H9 (cell line): Measurements from ENCODE around the gene RPS14. TPM values are rescaled to one million over a fixed set of nuclear protein-coding genes. Genes with fewer than 3 reads are reported as not detected.

Experiments
- DNase-seq: peaks from one replicate; pipeline ENCODE4 v3.0.0-alpha.2; 2017
- H2AFZ ChIP-seq: one replicate; pipeline ENCODE4 v1.6.1; 2013; ENCODE audit warnings: mild to moderate bottlenecking, low read length, control low read depth, moderate library complexity
- H2AK5ac ChIP-seq: 2 replicates; pipeline ENCODE4 v1.6.1; 2013; ENCODE audit warnings: low read length, control low read depth, mixed read lengths; ENCODE audit not compliant: insufficient read length
- H2BK120ac ChIP-seq: one replicate; pipeline ENCODE4 v1.6.1; 2013; ENCODE audit warnings: low read depth, mild to moderate bottlenecking, low read length, control low read depth, inconsistent platforms; ENCODE audit not compliant: poor library complexity, severe bottlenecking
- H2BK12ac ChIP-seq: 2 replicates; pipeline ENCODE4 v1.6.1; 2013; ENCODE audit warnings: low read length, control low read depth, mixed read lengths, low read depth; ENCODE audit not compliant: insufficient read length
- H2BK15ac ChIP-seq: 2 replicates; pipeline ENCODE4 v1.6.1; 2013; ENCODE audit warnings: low read depth, low read length, control low read depth
- H2BK20ac ChIP-seq: one replicate; pipeline ENCODE4 v1.6.1; 2013; ENCODE audit warnings: low read depth, mild to moderate bottlenecking, low read length, control low read depth, inconsistent platforms; ENCODE audit not compliant: poor library complexity, severe bottlenecking
- H2BK5ac ChIP-seq: 2 replicates; pipeline ENCODE4 v1.6.1; 2013; ENCODE audit warnings: low read length, control low read depth, mixed read lengths; ENCODE audit not compliant: insufficient read length
- H3K14ac ChIP-seq: 2 replicates; pipeline ENCODE4 v1.6.1; 2013; ENCODE audit warnings: low read length, control low read depth; ENCODE audit not compliant: insufficient read depth
- H3K18ac ChIP-seq: 2 replicates; pipeline ENCODE4 v1.6.1; 2013; ENCODE audit warnings: low read depth, mild to moderate bottlenecking, mixed read lengths, low read length, control low read depth; ENCODE audit not compliant: insufficient read length
- H3K23ac ChIP-seq: 2 replicates; pipeline ENCODE4 v1.6.1; 2013; ENCODE audit warnings: low read length, control low read depth, mixed read lengths, low read depth; ENCODE audit not compliant: insufficient read length
- H3K23me2 ChIP-seq: 2 replicates; pipeline ENCODE4 v1.6.1; 2013; ENCODE audit warnings: low read depth, mild to moderate bottlenecking, mixed read lengths, low read length, control low read depth; ENCODE audit not compliant: insufficient read length, poor library complexity, severe bottlenecking
- H3K27ac ChIP-seq: 2 replicates; pipeline ENCODE4 v1.5.1; 2013; ENCODE audit warnings: low read length, control low read depth, mixed read lengths, low read depth; ENCODE audit not compliant: insufficient read length
- H3K27me3 ChIP-seq: 2 replicates; pipeline ENCODE4 v1.6.1; 2013; ENCODE audit warnings: low read length, control low read depth, inconsistent platforms; ENCODE audit not compliant: insufficient read depth
- H3K4ac ChIP-seq: 2 replicates; pipeline ENCODE4 v1.6.1; 2013; ENCODE audit warnings: low read depth, mild to moderate bottlenecking, control low read depth, inconsistent platforms, low read length, moderate library complexity
- H3K4me1 ChIP-seq: 2 replicates; pipeline ENCODE4 v1.6.1; 2013; ENCODE audit warnings: low read length, control low read depth, inconsistent platforms; ENCODE audit not compliant: insufficient read depth
- H3K4me2 ChIP-seq: 2 replicates; pipeline ENCODE4 v1.6.1; 2013; ENCODE audit warnings: low read length, control low read depth, mixed read lengths; ENCODE audit not compliant: insufficient read length, insufficient read depth
- H3K56ac ChIP-seq: 2 replicates; pipeline ENCODE4 v1.6.1; 2013; ENCODE audit warnings: low read depth, mild to moderate bottlenecking, mixed read lengths, low read length, control low read depth; ENCODE audit not compliant: insufficient read length
- H3K79me1 ChIP-seq: 2 replicates; pipeline ENCODE4 v1.6.1; 2013; ENCODE audit warnings: low read depth, mild to moderate bottlenecking, moderate library complexity, low read length, control low read depth, inconsistent platforms; ENCODE audit not compliant: insufficient read depth, poor library complexity, severe bottlenecking
- H3K79me2 ChIP-seq: 2 replicates; pipeline ENCODE4 v1.6.1; 2013; ENCODE audit warnings: low read length, control low read depth, inconsistent platforms; ENCODE audit not compliant: insufficient read depth
- H3K9ac ChIP-seq: 2 replicates; pipeline ENCODE4 v1.6.1; 2013; ENCODE audit warnings: low read length, control low read depth, mixed read lengths; ENCODE audit not compliant: insufficient read length; ENCODE audit errors: extremely low read depth
- H3K9me3 ChIP-seq: one replicate; pipeline ENCODE4 v1.6.1; 2013; ENCODE audit warnings: low read depth, low read length, inconsistent platforms; ENCODE audit not compliant: control insufficient read depth
- H3T11ph ChIP-seq: one replicate; pipeline ENCODE4 v1.6.1; 2013; ENCODE audit warnings: mild to moderate bottlenecking, low read length, control low read depth, inconsistent platforms
- H4K20me1 ChIP-seq: one replicate; pipeline ENCODE4 v1.6.1; 2013; ENCODE audit not compliant: control insufficient read depth, insufficient read length, insufficient read depth
- H4K5ac ChIP-seq: 2 replicates; pipeline ENCODE4 v1.6.1; 2013; ENCODE audit warnings: low read depth, mild to moderate bottlenecking, mixed read lengths, low read length, control low read depth; ENCODE audit not compliant: insufficient read length
- H4K8ac ChIP-seq: replicated peaks from 2 replicates; pipeline ENCODE4 v1.6.1; 2013; ENCODE audit warnings: low read length, control low read depth, mixed read lengths, low read depth; ENCODE audit not compliant: insufficient read length
- H4K91ac ChIP-seq: 2 replicates; pipeline ENCODE4 v1.6.1; 2013; ENCODE audit warnings: low read depth, mild to moderate bottlenecking, moderate library complexity, mixed read lengths, low read length, control low read depth; ENCODE audit not compliant: insufficient read length
- H3K27ac Mint-ChIP-seq, 3 experiments: 2 replicates in 2 of 3; 3 replicates in 1 of 3; pipeline ENCODE4 v1.8.0; 2020 to 2021; ENCODE audit warnings: mixed read lengths in 3 of 3, mild to moderate bottlenecking in 1 of 3, moderate library complexity in 1 of 3
- H3K27me3 Mint-ChIP-seq: 2 replicates; pipeline ENCODE4 v1.8.0; 2021; ENCODE audit warnings: low read depth, mild to moderate bottlenecking, moderate library complexity, mixed read lengths
- H3K36me3 Mint-ChIP-seq, 3 experiments: 2 replicates in 2 of 3; 3 replicates in 1 of 3; pipeline ENCODE4 v1.8.0; 2020 to 2021; ENCODE audit warnings: low read depth in 3 of 3, mixed read lengths in 3 of 3; ENCODE audit not compliant: insufficient read depth in 1 of 3
- H3K4me1 Mint-ChIP-seq, 2 experiments: 2 replicates each; pipeline ENCODE4 v1.8.0; 2020; ENCODE audit warnings: mixed read lengths in 2 of 2
- H3K4me3 Mint-ChIP-seq, 2 experiments: 2 replicates in 1 of 2; 3 replicates in 1 of 2; pipeline ENCODE4 v1.8.0; 2020 to 2021; ENCODE audit warnings: mild to moderate bottlenecking in 2 of 2, mixed read lengths in 2 of 2, moderate library complexity in 1 of 2
- H3K9me3 Mint-ChIP-seq, 2 experiments: 2 replicates in 1 of 2; 3 replicates in 1 of 2; pipeline ENCODE4 v1.8.0; 2020; ENCODE audit warnings: mild to moderate bottlenecking in 2 of 2, mixed read lengths in 2 of 2, moderate library complexity in 1 of 2
- WGBS: extraction: QIAGEN DNeasy Blood & Tissue Kit; methylation state at CpG from one replicate; pipeline ENCODE4 v1.1.7; 2013; ENCODE audit warnings: missing lambda C conversion rate, low lambda C conversion rate, mixed read lengths; ENCODE audit not compliant: insufficient read length; ENCODE audit errors: extremely low coverage; 5-methylcytosine and 5-hydroxymethylcytosine counted together
- total RNA-seq: library from RNA; stranded (reverse); gene quantifications from 2 replicates; pipeline ENCODE4 v1.2.1, GENCODE V29; 2021
- TF ChIP-seq, protein P1 (sequence below): fragments of 200-600 bp; sonication (generic); conservative IDR thresholded peaks from 3 replicates; pipeline ENCODE4 v1.8.0; 2021; ENCODE audit warnings: antibody characterized with exemption, mild to moderate bottlenecking

RPS14 gene
- total RNA-seq, 1 experiment from 2014 or later = 2,533 TPM

DNA sequence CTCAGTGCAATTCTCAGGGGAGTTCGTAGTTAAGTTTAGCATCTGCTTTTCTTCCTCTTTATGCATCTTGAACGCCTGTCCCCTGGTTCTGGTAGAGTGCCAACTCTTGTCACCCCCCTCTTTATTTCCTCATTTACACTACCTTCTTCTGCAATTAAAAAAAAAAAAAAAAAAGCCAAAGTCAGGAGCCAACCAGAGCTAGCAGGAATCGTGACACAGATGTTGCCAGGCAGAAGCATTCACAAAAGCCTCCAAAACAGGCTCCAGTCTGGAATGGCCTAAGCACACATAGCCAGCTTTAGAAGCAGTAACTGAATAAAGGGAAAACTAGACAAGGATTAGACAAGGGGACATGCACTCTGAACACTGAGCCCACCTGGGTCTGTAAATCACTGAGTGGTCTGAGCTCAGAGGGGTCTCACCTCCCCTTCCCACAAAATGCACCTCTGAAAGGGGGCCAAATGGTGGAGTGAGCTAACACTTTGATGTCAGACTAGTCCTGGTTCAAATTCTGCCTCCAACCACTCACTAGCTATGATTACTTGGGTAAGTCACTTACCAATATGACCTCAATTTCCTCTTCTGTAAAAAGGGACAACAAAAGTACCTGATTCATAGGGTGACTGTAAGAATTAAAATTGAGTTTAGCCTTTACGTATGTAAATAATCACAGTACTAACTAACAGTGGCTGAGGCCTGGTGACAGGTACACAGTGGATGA lies 38.9 kb downstream of the RPS14 start:
- Histone ChIP-seq H3K4ac (no peak overlapping the region), H3K79me1 (no peaks in the 10 kb centered on the region), H2BK5ac (no peak overlapping the region), H4K20me1 (no peaks in the 10 kb centered on the region), H3K4me1 (peaks cover 4% of the 10 kb centered on the region; the same call in 1 of the 2 replicates), H3K79me2 (no peaks in the 10 kb centered on the region), H3K4me2 (peak overlapping the region; percentile 60), H4K91ac (no peak overlapping the region), H3K23me2 (no peaks in the 10 kb centered on the region), H2AK5ac (no peak overlapping the region), H3K9me3 (no peaks in the 10 kb centered on the region), H3T11ph (no peak overlapping the region), H2AFZ (no peak overlapping the region), H2BK120ac (no peak overlapping the region), H3K56ac (no peak overlapping the region), H3K9ac (no peak overlapping the region), H4K5ac (no peak overlapping the region), H3K23ac (no peak overlapping the region), H3K27me3 (no peaks in the 10 kb centered on the region), H3K27ac (no peak overlapping the region), H3K14ac (no peak overlapping the region), H2BK15ac (no peak overlapping the region), H4K8ac (no peak overlapping the region), H2BK12ac (no peak overlapping the region), H3K18ac (no peak overlapping the region), H2BK20ac (no peak overlapping the region)
- WGBS = no CpG with 5 or more reads among the region's 4 CpGs
- no peaks in the 10 kb centered on the region; the same call in 1 of the 2 replicates for H3K27me3 Mint-ChIP-seq
- TF ChIP-seq, protein P1, sequence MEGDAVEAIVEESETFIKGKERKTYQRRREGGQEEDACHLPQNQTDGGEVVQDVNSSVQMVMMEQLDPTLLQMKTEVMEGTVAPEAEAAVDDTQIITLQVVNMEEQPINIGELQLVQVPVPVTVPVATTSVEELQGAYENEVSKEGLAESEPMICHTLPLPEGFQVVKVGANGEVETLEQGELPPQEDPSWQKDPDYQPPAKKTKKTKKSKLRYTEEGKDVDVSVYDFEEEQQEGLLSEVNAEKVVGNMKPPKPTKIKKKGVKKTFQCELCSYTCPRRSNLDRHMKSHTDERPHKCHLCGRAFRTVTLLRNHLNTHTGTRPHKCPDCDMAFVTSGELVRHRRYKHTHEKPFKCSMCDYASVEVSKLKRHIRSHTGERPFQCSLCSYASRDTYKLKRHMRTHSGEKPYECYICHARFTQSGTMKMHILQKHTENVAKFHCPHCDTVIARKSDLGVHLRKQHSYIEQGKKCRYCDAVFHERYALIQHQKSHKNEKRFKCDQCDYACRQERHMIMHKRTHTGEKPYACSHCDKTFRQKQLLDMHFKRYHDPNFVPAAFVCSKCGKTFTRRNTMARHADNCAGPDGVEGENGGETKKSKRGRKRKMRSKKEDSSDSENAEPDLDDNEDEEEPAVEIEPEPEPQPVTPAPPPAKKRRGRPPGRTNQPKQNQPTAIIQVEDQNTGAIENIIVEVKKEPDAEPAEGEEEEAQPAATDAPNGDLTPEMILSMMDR = no peak
- no peaks in the 10 kb centered on the region; a peak in 2 of 5 replicates for H3K9me3 Mint-ChIP-seq
- peak; percentile 73 for DNase-seq
- no peaks in the 10 kb centered on the region for H3K36me3 Mint-ChIP-seq
- peaks cover 40 to 49% of the 10 kb centered on the region in 2 experiments for H3K4me1 Mint-ChIP-seq
- peak overlapping the region; percentile 84 to 94 (median 91); a peak in 6 of 7 replicates for H3K27ac Mint-ChIP-seq
- H3K4me3 Mint-ChIP-seq = peak overlapping the region; percentile 12 to 60; a peak in 4 of 5 replicates
